GM12875 (cell line): ENCODE data around the gene TBC1D14.
"Not testable (repeated sequence)": the region's sequence is repeated elsewhere in the genome, so short reads cannot be mapped to it uniquely, and the experiment has no call there.

Source experiments
- H3K4me3 ChIP-seq: one replicate; pipeline ENCODE4 v1.5.1; 2011; ENCODE audit warnings: low read depth, low read length, control low read depth
- TF ChIP-seq, protein P1 (sequence below): IDR thresholded peaks from 2 replicates; pipeline ENCODE4 v1.5.1; 2011; ENCODE audit warnings: low read depth, mild to moderate bottlenecking, control low read depth, inconsistent platforms, low read length, moderate library complexity, borderline replicate concordance; ENCODE audit not compliant: insufficient read depth

Gene TBC1D14

DNA sequence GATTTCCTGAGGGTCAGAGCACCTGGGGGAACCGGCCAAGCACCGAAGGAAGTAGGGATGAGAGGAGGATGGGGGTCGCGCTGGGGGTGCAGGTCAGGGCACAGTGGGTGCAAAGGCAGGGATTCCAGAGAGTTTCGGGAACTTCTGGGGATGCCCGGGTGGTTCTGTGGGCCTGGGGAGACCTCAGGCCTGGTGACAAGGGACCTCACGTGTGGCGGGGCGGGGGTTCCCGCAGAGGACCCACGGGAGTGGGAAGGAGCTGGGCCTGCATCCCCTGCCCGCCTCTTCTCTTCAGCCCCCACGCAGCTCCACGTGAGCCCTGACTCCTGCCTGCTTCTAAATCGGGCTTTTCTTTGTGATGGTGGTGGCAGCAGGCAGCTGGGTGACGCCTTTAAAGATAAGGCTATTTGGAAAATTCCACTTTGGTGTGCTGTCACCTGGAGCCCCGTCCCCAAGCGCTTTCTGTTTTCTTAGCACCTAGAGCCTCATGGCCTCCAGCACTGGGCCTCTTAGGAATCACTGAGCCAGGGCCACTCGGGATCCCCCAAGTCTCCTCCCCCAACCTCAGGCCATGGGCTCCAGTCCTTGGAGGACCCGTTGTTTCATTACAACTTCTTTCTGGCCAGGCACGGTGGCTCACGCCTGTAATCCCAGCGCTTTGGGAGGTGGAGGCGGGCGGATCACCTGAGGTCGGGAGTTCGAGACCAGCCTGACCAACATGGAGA is 7.1 kb upstream of the TBC1D14 start:
- H3K4me3 ChIP-seq: no peak overlapping the region

DNA sequence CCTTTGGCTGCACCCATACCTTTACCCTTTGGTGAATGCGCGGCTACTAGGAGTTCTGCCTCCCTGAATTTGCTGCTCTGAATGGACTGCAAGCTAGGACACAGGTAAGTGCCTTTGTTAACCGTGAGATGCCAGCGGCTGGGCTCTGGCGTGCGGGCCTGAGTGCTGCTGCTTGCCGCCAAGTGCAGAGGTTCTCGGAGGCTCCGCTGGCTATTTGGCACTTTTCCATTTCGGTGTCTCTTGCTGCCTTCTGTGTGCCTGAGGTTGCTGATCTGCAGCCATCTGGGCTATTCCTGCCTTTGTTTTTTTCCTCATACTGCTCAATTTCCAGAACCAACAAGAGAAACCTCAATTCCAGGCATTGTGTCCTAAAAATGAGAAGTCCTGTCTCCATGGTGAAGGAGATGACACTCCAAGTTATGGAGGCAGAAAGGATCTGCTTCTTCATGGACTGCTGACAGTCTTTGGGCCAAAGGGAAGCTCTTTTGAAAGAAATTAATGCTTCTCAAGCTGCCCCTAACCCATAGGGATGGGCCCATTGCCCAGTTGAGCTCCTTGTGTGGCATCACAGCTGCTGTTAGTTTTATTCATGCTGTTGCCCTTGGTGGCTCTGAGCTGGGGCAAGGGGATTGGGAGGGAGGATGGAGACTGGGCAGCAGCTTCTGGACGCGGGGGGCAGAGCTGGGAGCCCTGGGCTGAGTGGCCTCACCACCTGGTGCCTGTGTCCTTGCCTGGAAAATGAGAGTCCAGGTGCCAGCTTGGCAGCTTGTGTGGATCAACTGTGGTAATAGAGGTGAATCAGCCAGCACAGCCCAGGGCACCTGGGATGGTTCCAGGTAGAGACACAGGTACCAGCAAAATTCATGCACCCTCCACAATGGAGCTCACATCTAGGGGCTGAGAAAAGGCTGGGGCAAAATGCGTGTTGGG is 3.8 kb upstream of the TBC1D14 start:
- no peak overlapping the region for H3K4me3 ChIP-seq
- TF ChIP-seq, protein P1, sequence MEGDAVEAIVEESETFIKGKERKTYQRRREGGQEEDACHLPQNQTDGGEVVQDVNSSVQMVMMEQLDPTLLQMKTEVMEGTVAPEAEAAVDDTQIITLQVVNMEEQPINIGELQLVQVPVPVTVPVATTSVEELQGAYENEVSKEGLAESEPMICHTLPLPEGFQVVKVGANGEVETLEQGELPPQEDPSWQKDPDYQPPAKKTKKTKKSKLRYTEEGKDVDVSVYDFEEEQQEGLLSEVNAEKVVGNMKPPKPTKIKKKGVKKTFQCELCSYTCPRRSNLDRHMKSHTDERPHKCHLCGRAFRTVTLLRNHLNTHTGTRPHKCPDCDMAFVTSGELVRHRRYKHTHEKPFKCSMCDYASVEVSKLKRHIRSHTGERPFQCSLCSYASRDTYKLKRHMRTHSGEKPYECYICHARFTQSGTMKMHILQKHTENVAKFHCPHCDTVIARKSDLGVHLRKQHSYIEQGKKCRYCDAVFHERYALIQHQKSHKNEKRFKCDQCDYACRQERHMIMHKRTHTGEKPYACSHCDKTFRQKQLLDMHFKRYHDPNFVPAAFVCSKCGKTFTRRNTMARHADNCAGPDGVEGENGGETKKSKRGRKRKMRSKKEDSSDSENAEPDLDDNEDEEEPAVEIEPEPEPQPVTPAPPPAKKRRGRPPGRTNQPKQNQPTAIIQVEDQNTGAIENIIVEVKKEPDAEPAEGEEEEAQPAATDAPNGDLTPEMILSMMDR: no peak

More for the DNA sequence above, 7.1 kb upstream of the TBC1D14 start:
- TF ChIP-seq, protein P1: no peak

DNA sequence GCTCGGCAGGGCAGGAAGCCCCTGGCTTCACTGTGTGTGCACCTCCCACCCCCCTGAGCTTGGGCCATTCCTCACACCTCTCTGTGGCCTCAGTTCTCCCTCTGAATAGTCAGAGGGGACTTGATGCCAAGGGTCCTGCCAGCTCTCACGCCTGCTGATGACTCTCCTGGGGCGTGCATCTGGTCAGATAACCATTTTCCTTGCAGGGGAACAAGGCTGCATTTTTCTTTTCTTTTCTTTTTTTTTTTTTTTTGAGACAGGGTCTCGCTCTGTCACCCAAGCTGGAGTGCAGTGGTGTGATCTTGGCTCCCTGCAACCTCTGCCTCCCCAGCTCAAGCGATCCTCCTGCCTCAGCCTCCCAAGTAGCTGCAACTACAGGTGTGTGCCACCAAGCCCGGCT is 3.1 kb upstream of the TBC1D14 start:
- not testable (repeated sequence) for H3K4me3 ChIP-seq

DNA sequence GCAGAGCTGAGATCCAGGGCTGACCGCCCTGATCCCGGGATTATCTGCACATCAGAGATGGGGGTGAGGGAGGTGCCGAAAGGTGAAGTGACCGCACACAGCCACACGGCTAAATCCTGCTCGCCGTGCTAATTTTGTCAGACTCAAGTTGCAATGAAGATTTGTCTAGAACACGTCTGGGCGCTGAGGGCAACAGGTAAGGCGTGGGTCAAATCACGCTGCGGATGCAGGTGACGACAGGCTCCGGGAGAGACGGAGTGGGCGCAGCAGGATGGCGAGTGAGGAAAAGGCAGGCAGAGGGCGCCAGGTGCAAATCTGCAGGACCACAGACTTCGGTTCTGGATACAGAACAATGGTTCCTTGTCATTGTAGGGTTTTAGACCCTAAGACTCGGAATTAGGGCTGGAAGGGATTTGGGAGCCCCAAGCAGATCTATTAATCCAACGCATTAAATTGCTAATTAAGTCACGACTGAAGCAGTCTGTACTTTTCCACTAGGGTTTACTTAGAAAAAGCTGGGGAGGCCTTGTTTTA is 1.9 kb upstream of the TBC1D14 start:
- TF ChIP-seq, protein P1: peak; percentile 30; the same call in 1 of the 2 replicates
- H3K4me3 ChIP-seq: no peak overlapping the region

DNA sequence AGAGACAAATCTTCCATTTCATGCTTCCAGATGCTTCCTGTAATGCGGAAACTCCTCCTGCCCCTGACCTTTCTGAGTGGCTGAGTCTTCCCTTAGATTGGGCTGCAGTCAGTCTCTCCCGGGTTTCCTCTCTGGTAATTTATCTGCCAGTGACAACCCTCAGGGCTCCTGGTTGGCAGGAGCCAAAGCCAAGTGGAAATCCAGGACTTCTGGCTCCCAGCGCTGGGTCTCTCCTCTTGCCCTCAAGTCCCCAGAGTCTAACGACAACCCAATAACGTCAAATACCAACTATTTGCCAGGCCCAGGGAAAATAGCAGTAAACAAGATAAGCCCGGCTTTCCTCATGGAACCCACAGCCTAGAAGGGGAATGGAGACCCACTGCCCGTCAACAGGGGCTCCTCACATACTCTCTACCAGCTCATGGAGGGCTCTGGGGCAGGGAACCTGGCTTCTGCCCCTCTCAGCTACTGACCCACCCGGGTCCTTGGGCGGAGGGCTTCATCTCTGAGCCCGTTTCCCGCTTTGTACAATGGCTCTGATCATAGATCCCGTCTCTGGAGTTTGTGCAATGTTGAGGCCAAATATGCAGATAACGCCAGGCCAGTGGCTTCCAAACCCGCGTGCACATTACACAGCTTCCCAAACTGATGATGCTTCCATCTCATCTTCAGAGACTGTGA is 1.1 kb upstream of the TBC1D14 start:
- peak overlapping the region; percentile 62 for H3K4me3 ChIP-seq
- TF ChIP-seq, protein P1: no peak

DNA sequence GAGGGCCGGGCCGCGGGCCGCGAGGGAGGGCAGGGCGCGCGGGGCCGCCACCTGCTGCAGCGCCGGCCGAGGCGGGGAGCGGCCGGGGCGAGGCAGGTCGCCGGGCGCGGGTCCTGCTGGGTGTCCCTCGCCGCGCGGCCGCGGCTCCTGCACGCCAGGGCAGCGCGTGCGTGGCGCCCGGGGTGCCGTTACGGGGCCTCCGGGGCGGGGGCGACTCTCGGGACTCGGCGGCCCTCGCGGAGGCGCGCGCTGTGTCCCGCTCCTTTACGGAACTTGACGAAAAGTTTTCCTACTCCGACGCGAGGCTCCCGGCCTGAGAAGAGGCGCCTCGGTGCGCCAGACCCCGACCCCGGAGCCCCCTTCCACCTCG is 329 bp downstream of the TBC1D14 start:
- TF ChIP-seq, protein P1: no peak
- H3K4me3 ChIP-seq: peak overlapping the region; percentile 62

DNA sequence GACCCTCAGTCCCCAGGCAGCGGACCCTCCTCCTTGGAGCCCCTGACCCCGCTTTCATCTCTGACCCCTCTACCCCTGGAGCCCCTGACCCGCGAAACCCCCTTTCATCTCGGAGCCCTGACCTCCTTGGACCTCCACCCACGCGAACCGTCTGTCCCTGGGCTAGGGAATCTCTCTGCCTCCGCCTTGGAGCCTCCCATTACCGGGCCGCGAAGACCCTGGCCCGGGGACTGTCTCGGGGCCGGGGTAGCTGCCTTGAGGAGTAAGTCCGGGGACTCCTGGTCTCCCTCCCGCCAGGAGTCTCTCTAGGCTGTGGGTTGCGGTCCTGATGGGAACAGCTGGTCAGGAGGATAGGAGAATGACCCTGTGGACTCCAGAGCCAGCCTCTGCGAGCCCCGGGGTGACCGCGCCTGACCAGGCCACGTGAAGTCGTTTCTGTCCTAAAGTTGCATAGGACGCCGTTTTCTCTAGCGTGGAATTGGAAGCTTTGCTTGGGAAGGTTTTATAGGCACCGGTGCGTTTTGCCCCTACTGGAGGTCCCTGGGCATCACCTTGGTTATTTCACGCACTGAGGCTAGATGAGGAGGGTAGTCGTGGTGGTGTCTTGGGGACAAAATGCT is 824 bp downstream of the TBC1D14 start:
- peak overlapping the region; percentile 62 for H3K4me3 ChIP-seq
- TF ChIP-seq, protein P1: no peak
